GM23338 (cell line): ENCODE data around the gene CASP10. TPM values are rescaled to one million over a fixed set of nuclear protein-coding genes. Genes with fewer than 3 reads are reported as not detected.

ENCODE experiments used
- ATAC-seq: fragments of 200-7000 bp; cut with Tn5 transposase; 3 replicates; pipeline ENCODE4 v1.9.1; 2020
- DNase-seq: peaks from one replicate; pipeline ENCODE4 v3.0.0-alpha.2; 2015; ENCODE audit warnings: low spot score
- H2AFZ ChIP-seq: fragments of 200-600 bp; sonication (generic); 2 replicates; pipeline ENCODE4 v1.8.0; 2016; ENCODE audit warnings: antibody characterized with exemption, mild to moderate bottlenecking, moderate library complexity
- H3F3A ChIP-seq: fragments of 200-600 bp; sonication (generic); replicated peaks from 2 replicates; pipeline ENCODE4 v1.8.0; 2017; ENCODE audit warnings: antibody characterized with exemption, mixed run types, low read depth
- H3K27ac ChIP-seq: fragments of 200-600 bp; sonication (generic); 2 replicates; pipeline ENCODE4 v1.6.1; 2016; ENCODE audit warnings: low read depth
- H3K27me3 ChIP-seq: fragments of 200-600 bp; sonication (generic); 2 replicates; pipeline ENCODE4 v1.8.0; 2016; ENCODE audit warnings: mild to moderate bottlenecking, mixed run types, moderate library complexity; ENCODE audit not compliant: insufficient read depth
- H3K36me3 ChIP-seq: fragments of 200-600 bp; sonication (generic); 2 replicates; pipeline ENCODE4 v1.8.0; 2016; ENCODE audit warnings: mild to moderate bottlenecking; ENCODE audit not compliant: insufficient read depth
- H3K4me1 ChIP-seq: fragments of 200-600 bp; sonication (generic); 2 replicates; pipeline ENCODE4 v1.8.0; 2016; ENCODE audit warnings: mild to moderate bottlenecking, moderate library complexity; ENCODE audit not compliant: insufficient read depth
- H3K4me2 ChIP-seq: fragments of 200-600 bp; sonication (generic); 2 replicates; pipeline ENCODE4 v1.7.1; 2017; ENCODE audit warnings: mixed run types
- H3K4me3 ChIP-seq: fragments of 200-600 bp; sonication (generic); 2 replicates; pipeline ENCODE4 v1.6.1; 2016; ENCODE audit warnings: mixed run types
- H3K79me2 ChIP-seq: fragments of 200-600 bp; sonication (generic); replicated peaks from 2 replicates; pipeline ENCODE4 v1.8.0; 2017; ENCODE audit warnings: mild to moderate bottlenecking; ENCODE audit not compliant: insufficient read depth
- H3K9me2 ChIP-seq: fragments of 200-600 bp; sonication (generic); 2 replicates; pipeline ENCODE4 v1.8.0; 2017; ENCODE audit not compliant: insufficient read depth
- H4K20me1 ChIP-seq: fragments of 200-600 bp; sonication (generic); replicated peaks from 2 replicates; pipeline ENCODE4 v1.8.0; 2017; ENCODE audit warnings: mild to moderate bottlenecking; ENCODE audit not compliant: insufficient read depth
- H3K27ac Mint-ChIP-seq: 2 replicates; pipeline ENCODE4 v1.8.0; 2020; ENCODE audit warnings: inconsistent platforms, mild to moderate bottlenecking, moderate library complexity, mixed read lengths
- H3K27me3 Mint-ChIP-seq: 3 replicates; pipeline ENCODE4 v1.8.0; 2022; ENCODE audit warnings: low read depth, mild to moderate bottlenecking, moderate library complexity, mixed read lengths, inconsistent platforms; ENCODE audit not compliant: insufficient read depth, poor library complexity
- H3K36me3 Mint-ChIP-seq: 3 replicates; pipeline ENCODE4 v1.8.0; 2021; ENCODE audit warnings: low read depth, mild to moderate bottlenecking, inconsistent platforms, moderate library complexity, mixed read lengths
- H3K4me1 Mint-ChIP-seq: 3 replicates; pipeline ENCODE4 v1.8.0; 2020; ENCODE audit warnings: mild to moderate bottlenecking, inconsistent platforms, mixed read lengths
- H3K4me3 Mint-ChIP-seq: 3 replicates; pipeline ENCODE4 v1.8.0; 2021; ENCODE audit warnings: moderate library complexity, mild to moderate bottlenecking, inconsistent platforms, mixed read lengths
- H3K9me3 Mint-ChIP-seq: 3 replicates; pipeline ENCODE4 v1.8.0; 2020; ENCODE audit warnings: moderate library complexity, mild to moderate bottlenecking, inconsistent platforms, mixed read lengths
- CREB1 ChIP-seq: fragments of 250-450 bp; sonication (Bioruptor Pico); IDR thresholded peaks from 2 replicates; pipeline ENCODE4 v1.5.0; 2020; ENCODE audit warnings: low read depth, mild to moderate bottlenecking, moderate library complexity
- EZH2 ChIP-seq: fragments of 200-600 bp; sonication (generic); IDR thresholded peaks from one replicate; pipeline ENCODE4 v1.8.0; 2017; ENCODE audit warnings: antibody characterized with exemption, mild to moderate bottlenecking, low read depth; ENCODE audit not compliant: unreplicated experiment
- EZH2phosphoT487 ChIP-seq: fragments of 200-600 bp; sonication (generic); IDR thresholded peaks from one replicate; pipeline ENCODE4 v1.8.1; 2018; ENCODE audit warnings: antibody characterized with exemption; ENCODE audit not compliant: unreplicated experiment
- JUNB ChIP-seq: IDR thresholded peaks from one replicate; pipeline ENCODE4 v1.6.1; 2016; ENCODE audit warnings: antibody characterized with exemption; ENCODE audit not compliant: unreplicated experiment
- NANOG ChIP-seq: IDR thresholded peaks from 2 replicates; pipeline ENCODE4 v1.6.1; 2016; ENCODE audit warnings: antibody characterized with exemption, borderline replicate concordance
- POLR2AphosphoS5 ChIP-seq: IDR thresholded peaks from 2 replicates; pipeline ENCODE4 v1.6.1; 2016; ENCODE audit warnings: antibody characterized with exemption, low read depth
- ZNF114 ChIP-seq: fragments of 250-450 bp; sonication (Bioruptor Pico); IDR thresholded peaks from 2 replicates; pipeline ENCODE4 v1.5.0; 2020; ENCODE audit warnings: mild to moderate bottlenecking, moderate library complexity
- polyA plus RNA-seq: library from polyadenylated mRNA; unstranded; fragments of >200 nt; fragmentation: Nextera tagmentation; extraction: Ambion mirVana; gene quantifications from 2 replicates; pipeline ENCODE4 v1.2.1, GENCODE V29; 2016
- total RNA-seq: library from RNA; depleted of rRNA; stranded (reverse); fragments of >200 nt; shearing (Covaris generic); gene quantifications from 2 replicates; pipeline ENCODE4 v1.2.3, GENCODE V29; 2014
- TF ChIP-seq, protein P1 (sequence below), 2 experiments: fragments of 200-600 bp in 1 of 2; sonication (generic) in 1 of 2; conservative IDR thresholded peaks; 2 replicates each; pipeline versions ENCODE4 v1.5.1 to v1.6.1; 2016 to 2017; ENCODE audit warnings: antibody characterized with exemption in 2 of 2, low read depth in 2 of 2, mild to moderate bottlenecking in 2 of 2, moderate library complexity in 1 of 2
- TF ChIP-seq, protein P2 (sequence below): fragments of 250-450 bp; sonication (Bioruptor Pico); IDR thresholded peaks from 2 replicates; pipeline ENCODE4 v1.5.0; 2020; ENCODE audit warnings: mild to moderate bottlenecking, moderate library complexity
- TF ChIP-seq, protein P3 (sequence below): IDR thresholded peaks from 2 replicates; pipeline ENCODE4 v1.6.1; 2016; ENCODE audit warnings: antibody characterized with exemption

CASP10 gene
- total and polyA plus RNA-seq, 2 experiments from 2014 or later = 1.9 to 3.5 TPM

DNA sequence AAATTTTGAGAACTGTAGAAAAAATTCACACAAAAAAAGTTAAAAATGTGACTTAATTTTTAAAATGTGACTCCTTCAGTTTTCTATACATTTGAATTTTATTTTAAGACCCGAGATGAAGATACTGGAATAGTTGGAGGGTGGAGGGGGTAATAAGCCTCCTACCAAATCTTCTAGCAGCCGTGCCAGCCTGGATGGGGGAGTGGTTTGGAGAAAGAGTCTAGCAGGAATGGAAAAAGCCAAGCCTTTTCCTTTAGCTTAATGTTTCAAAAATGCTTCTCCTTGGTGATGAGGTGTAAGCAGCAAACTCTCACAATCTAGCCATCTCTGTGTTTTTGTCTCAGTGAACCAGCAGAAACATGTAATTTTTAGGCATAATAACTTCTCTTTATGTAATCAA is 92.1 kb downstream of the CASP10 start:
- Histone ChIP-seq H3F3A (no peaks in the 10 kb centered on the region), H2AFZ (no peak overlapping the region), H3K4me3 (no peak overlapping the region), H4K20me1 (no peaks in the 10 kb centered on the region), H3K36me3 (no peaks in the 10 kb centered on the region), H3K4me2 (no peak overlapping the region), H3K4me1 (no peaks in the 10 kb centered on the region), H3K9me2 (no peaks in the 10 kb centered on the region), H3K27me3 (no peaks in the 10 kb centered on the region), H3K79me2 (no peaks in the 10 kb centered on the region), H3K27ac (no peak overlapping the region)
- no peaks in the 10 kb centered on the region for H3K9me3 Mint-ChIP-seq
- DNase-seq (no peak), ATAC-seq (no peak)
- TF ChIP-seq ZNF114 (CRISPR knock-in tag) = no peak
- no peaks in the 10 kb centered on the region for H3K27me3 Mint-ChIP-seq
- no peaks in the 10 kb centered on the region for H3K36me3 Mint-ChIP-seq
- no peak overlapping the region for H3K4me3 Mint-ChIP-seq
- no peak overlapping the region for H3K27ac Mint-ChIP-seq
- H3K4me1 Mint-ChIP-seq = no peaks in the 10 kb centered on the region

DNA sequence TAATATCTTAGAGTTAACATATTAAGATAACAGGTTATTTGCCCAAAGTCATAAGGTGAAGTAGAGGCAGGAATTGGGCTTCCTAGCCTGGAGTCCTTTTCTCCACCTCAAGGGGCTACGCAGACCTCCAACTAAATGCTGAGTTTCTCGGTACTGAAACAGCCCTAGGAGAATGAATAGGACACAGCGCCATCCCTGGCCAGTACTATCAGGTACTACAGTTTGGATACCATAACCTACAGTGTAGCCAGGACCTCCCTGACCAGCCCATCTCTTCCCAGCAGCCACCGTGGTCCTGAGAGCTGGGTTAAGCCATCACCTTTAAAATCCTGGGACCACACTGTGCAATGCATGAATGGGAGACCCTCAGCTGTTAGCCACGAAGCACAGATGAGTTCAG is 93.0 kb downstream of the CASP10 start:
- no peak overlapping the region for H3K27ac ChIP-seq
- H3F3A ChIP-seq = no peaks in the 10 kb centered on the region
- no peak overlapping the region for H3K4me3 ChIP-seq
- no peaks in the 10 kb centered on the region for H3K36me3 Mint-ChIP-seq
- H4K20me1 ChIP-seq = no peaks in the 10 kb centered on the region
- H2AFZ ChIP-seq = no peak overlapping the region
- H3K27me3 ChIP-seq = no peaks in the 10 kb centered on the region
- no peaks in the 10 kb centered on the region for H3K9me2 ChIP-seq
- no peak overlapping the region for H3K27ac Mint-ChIP-seq
- no peaks in the 10 kb centered on the region for H3K4me1 ChIP-seq
- no peaks in the 10 kb centered on the region for H3K79me2 ChIP-seq
- ATAC-seq (peak; percentile 100), DNase-seq (peak; percentile 90)
- H3K4me2 ChIP-seq = no peak overlapping the region
- H3K9me3 Mint-ChIP-seq = no peaks in the 10 kb centered on the region
- H3K27me3 Mint-ChIP-seq = no peaks in the 10 kb centered on the region
- H3K4me1 Mint-ChIP-seq = no peaks in the 10 kb centered on the region
- H3K36me3 ChIP-seq = no peaks in the 10 kb centered on the region
- H3K4me3 Mint-ChIP-seq = no peak overlapping the region
- TF ChIP-seq, protein P1, sequence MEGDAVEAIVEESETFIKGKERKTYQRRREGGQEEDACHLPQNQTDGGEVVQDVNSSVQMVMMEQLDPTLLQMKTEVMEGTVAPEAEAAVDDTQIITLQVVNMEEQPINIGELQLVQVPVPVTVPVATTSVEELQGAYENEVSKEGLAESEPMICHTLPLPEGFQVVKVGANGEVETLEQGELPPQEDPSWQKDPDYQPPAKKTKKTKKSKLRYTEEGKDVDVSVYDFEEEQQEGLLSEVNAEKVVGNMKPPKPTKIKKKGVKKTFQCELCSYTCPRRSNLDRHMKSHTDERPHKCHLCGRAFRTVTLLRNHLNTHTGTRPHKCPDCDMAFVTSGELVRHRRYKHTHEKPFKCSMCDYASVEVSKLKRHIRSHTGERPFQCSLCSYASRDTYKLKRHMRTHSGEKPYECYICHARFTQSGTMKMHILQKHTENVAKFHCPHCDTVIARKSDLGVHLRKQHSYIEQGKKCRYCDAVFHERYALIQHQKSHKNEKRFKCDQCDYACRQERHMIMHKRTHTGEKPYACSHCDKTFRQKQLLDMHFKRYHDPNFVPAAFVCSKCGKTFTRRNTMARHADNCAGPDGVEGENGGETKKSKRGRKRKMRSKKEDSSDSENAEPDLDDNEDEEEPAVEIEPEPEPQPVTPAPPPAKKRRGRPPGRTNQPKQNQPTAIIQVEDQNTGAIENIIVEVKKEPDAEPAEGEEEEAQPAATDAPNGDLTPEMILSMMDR (conservative IDR thresholded peaks at IDR 0.05; ENCODE audit: low read depth in 2 of 2) = peak; percentile 67 to 79
- TF ChIP-seq EZH2 (no peak), CREB1 (CRISPR knock-in tag) (0 out of 2 replicates have a peak, but pooled peaks have one; percentile 9), EZH2phosphoT487 (no peak)

DNA sequence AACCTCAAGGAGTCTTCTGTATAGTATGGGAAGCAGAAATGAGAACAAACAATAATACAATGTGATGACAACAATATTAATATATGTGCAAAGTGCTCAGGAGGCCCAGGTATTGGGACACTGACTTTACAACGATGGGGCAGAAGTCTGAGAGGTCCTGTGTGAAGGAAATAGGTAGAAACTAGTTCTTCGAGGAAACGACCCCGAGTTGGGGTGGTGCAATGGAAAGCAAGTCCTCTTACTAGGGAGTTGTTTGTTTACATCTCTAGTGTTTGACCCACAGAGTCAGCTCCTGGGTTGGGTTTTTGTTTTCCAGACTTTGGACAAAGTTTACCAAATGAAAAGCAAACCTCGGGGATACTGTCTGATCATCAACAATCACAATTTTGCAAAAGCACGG is 93.6 kb downstream of the CASP10 start:
- H3K4me3 Mint-ChIP-seq = no peak overlapping the region
- Histone ChIP-seq H3K4me2 (no peak overlapping the region), H3K27me3 (no peaks in the 10 kb centered on the region), H2AFZ (no peak overlapping the region), H3K79me2 (no peaks in the 10 kb centered on the region), H4K20me1 (no peaks in the 10 kb centered on the region), H3K4me3 (no peak overlapping the region), H3K27ac (no peak overlapping the region), H3K9me2 (no peaks in the 10 kb centered on the region), H3F3A (no peaks in the 10 kb centered on the region), H3K36me3 (no peaks in the 10 kb centered on the region), H3K4me1 (no peaks in the 10 kb centered on the region)
- no peaks in the 10 kb centered on the region for H3K9me3 Mint-ChIP-seq
- H3K4me1 Mint-ChIP-seq = no peaks in the 10 kb centered on the region
- no peaks in the 10 kb centered on the region for H3K36me3 Mint-ChIP-seq
- no peak for ATAC-seq
- no peak overlapping the region for H3K27ac Mint-ChIP-seq
- DNase-seq = no peak
- H3K27me3 Mint-ChIP-seq = no peaks in the 10 kb centered on the region
- TF ChIP-seq POLR2AphosphoS5 (no peak), JUNB (no peak), NANOG (no peak)
- TF ChIP-seq, protein P2, sequence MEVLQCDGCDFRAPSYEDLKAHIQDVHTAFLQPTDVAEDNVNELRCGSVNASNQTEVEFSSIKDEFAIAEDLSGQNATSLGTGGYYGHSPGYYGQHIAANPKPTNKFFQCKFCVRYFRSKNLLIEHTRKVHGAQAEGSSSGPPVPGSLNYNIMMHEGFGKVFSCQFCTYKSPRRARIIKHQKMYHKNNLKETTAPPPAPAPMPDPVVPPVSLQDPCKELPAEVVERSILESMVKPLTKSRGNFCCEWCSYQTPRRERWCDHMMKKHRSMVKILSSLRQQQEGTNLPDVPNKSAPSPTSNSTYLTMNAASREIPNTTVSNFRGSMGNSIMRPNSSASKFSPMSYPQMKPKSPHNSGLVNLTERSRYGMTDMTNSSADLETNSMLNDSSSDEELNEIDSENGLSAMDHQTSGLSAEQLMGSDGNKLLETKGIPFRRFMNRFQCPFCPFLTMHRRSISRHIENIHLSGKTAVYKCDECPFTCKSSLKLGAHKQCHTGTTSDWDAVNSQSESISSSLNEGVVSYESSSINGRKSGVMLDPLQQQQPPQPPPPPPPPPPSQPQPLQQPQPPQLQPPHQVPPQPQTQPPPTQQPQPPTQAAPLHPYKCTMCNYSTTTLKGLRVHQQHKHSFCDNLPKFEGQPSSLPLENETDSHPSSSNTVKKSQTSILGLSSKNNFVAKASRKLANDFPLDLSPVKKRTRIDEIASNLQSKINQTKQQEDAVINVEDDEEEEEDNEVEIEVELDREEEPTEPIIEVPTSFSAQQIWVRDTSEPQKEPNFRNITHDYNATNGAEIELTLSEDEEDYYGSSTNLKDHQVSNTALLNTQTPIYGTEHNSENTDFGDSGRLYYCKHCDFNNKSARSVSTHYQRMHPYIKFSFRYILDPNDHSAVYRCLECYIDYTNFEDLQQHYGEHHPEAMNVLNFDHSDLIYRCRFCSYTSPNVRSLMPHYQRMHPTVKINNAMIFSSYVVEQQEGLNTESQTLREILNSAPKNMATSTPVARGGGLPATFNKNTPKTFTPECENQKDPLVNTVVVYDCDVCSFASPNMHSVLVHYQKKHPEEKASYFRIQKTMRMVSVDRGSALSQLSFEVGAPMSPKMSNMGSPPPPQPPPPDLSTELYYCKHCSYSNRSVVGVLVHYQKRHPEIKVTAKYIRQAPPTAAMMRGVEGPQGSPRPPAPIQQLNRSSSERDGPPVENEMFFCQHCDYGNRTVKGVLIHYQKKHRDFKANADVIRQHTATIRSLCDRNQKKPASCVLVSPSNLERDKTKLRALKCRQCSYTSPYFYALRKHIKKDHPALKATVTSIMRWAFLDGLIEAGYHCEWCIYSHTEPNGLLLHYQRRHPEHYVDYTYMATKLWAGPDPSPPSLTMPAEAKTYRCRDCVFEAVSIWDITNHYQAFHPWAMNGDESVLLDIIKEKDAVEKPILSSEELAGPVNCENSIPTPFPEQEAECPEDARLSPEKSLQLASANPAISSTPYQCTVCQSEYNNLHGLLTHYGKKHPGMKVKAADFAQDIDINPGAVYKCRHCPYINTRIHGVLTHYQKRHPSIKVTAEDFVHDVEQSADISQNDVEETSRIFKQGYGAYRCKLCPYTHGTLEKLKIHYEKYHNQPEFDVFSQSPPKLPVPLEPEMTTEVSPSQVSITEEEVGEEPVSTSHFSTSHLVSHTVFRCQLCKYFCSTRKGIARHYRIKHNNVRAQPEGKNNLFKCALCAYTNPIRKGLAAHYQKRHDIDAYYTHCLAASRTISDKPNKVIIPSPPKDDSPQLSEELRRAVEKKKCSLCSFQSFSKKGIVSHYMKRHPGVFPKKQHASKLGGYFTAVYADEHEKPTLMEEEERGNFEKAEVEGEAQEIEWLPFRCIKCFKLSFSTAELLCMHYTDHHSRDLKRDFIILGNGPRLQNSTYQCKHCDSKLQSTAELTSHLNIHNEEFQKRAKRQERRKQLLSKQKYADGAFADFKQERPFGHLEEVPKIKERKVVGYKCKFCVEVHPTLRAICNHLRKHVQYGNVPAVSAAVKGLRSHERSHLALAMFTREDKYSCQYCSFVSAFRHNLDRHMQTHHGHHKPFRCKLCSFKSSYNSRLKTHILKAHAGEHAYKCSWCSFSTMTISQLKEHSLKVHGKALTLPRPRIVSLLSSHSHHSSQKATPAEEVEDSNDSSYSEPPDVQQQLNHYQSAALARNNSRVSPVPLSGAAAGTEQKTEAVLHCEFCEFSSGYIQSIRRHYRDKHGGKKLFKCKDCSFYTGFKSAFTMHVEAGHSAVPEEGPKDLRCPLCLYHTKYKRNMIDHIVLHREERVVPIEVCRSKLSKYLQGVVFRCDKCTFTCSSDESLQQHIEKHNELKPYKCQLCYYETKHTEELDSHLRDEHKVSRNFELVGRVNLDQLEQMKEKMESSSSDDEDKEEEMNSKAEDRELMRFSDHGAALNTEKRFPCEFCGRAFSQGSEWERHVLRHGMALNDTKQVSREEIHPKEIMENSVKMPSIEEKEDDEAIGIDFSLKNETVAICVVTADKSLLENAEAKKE (CRISPR knock-in tag) = no peak
- TF ChIP-seq, protein P3, sequence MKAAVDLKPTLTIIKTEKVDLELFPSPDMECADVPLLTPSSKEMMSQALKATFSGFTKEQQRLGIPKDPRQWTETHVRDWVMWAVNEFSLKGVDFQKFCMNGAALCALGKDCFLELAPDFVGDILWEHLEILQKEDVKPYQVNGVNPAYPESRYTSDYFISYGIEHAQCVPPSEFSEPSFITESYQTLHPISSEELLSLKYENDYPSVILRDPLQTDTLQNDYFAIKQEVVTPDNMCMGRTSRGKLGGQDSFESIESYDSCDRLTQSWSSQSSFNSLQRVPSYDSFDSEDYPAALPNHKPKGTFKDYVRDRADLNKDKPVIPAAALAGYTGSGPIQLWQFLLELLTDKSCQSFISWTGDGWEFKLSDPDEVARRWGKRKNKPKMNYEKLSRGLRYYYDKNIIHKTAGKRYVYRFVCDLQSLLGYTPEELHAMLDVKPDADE = no peak
